CD4-positive, alpha-beta T cell treated with Interleukin-10 for 1 hour (primary cell): ENCODE data around the gene DEPP1.
A peak's percentile ranks its signal among the peaks of the same experiment; 100 is the strongest.

ENCODE experiments used
- DNase-seq: peaks from one replicate; pipeline ENCODE4 v3.0.0-alpha.2; 2020

Gene DEPP1

GRCh38 chr10:44950326-44951225, 28.0 kb downstream of the DEPP1 start:
- no peak for DNase-seq

- DNase-seq, result no peak
Observed at GRCh38 chr10:44949915-44950314, 28.7 kb downstream of the DEPP1 start.

GRCh38 chr10:44949127-44949802, 29.3 kb downstream of the DEPP1 start:
- DNase-seq, result no peak

GRCh38 chr10:44948642-44949041, 30.0 kb downstream of the DEPP1 start:
- no peak for DNase-seq

GRCh38 chr10:44947371-44948152, 31.0 kb downstream of the DEPP1 start:
- DNase-seq, result peak; percentile 13

- no peak for DNase-seq
Observed at GRCh38 chr10:44946205-44946604, 32.4 kb downstream of the DEPP1 start.

- DNase-seq, result no peak
Observed at GRCh38 chr10:44944354-44944753, 34.3 kb downstream of the DEPP1 start.

- DNase-seq, result no peak
Observed at GRCh38 chr10:44939691-44940401, 38.8 kb downstream of the DEPP1 start.

GRCh38 chr10:44938956-44939355, 39.7 kb downstream of the DEPP1 start:
- DNase-seq, result no peak

- DNase-seq, result no peak
Observed at GRCh38 chr10:44937196-44938005, 41.2 kb downstream of the DEPP1 start.

- DNase-seq, result no peak
Observed at GRCh38 chr10:44936314-44936975, 42.2 kb downstream of the DEPP1 start.

GRCh38 chr10:44935966-44936295, 42.7 kb downstream of the DEPP1 start:
- no peak for DNase-seq

GRCh38 chr10:44935201-44935965, 43.2 kb downstream of the DEPP1 start:
- DNase-seq, result no peak

- DNase-seq, result no peak
Observed at GRCh38 chr10:44934416-44935200, 44.0 kb downstream of the DEPP1 start.

GRCh38 chr10:44933451-44934321, 44.9 kb downstream of the DEPP1 start:
- no peak for DNase-seq

- DNase-seq, result peak; percentile 82
Observed at GRCh38 chr10:44932517-44933450, 45.8 kb downstream of the DEPP1 start.
